Gastrocnemius medialis (tissue), 4 donors: ENCODE results near the gene MTHFSD.

Source experiments
- POLR2A ChIP-seq, 2 donors: fragments of 450-650 bp; IDR thresholded peaks; one replicate each; pipeline ENCODE4 v1.6.1; 2017; ENCODE audit warnings: antibody characterized with exemption in 2 of 2, mild to moderate bottlenecking in 2 of 2, moderate library complexity in 2 of 2
- TF ChIP-seq, protein P1 (sequence below), 5 experiments: fragments of 450-650 bp in 3 of 5; fragments of 200-600 bp in 2 of 5; sonication (generic) in 2 of 5; IDR thresholded peaks in 4 of 5; conservative IDR thresholded peaks in 1 of 5; 1 replicate in 4 of 5; 2 replicates in 1 of 5; pipeline ENCODE4 v1.5.1; 2016 to 2019; ENCODE audit warnings: antibody characterized with exemption in 5 of 5, mild to moderate bottlenecking in 3 of 5, moderate library complexity in 3 of 5

DNA sequence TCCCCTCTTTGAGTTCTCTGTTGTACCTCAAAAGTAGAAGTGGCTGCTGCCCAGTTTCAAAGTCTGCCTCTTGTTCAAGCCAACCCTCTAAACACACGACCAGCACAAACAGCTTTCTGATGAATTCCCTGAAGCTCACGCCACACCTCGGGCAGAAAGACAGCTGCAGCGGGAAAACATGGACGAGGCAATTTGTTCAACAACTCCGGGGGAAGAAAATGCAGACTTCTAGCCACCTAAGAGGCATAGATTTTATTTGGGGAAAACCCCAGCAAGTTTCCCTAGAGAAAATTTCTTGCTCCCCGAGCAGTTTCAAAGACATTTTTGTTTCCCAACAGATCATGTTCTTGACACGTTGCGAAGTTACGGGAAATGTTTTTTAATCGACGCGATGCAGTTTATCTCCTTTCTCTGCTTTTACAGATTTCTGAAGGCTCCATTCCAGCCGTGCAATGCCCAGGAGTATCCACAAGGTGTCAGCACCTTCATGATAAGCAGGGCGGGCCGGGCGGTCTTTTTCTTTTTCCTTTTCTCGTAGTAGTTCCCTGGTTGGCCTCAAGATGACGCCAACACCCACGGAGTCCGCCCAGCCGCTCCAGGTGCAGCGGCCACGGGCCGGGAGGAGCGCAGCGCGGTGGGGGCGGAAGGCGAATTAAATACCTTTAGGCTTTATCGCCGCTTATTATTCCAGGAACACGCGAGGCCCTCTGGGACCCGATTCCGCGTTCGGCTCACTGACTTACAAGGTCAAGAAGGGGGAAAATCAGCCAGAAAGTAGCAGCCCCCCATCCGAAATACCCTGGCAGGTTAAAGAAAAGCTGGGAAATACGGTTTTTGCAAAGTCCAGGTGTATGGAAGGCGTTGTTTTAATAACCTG is 8.7 kb upstream of the MTHFSD start:
- TF ChIP-seq POLR2A (IDR thresholded peaks at IDR 0.05), result no peak
- TF ChIP-seq, protein P1, sequence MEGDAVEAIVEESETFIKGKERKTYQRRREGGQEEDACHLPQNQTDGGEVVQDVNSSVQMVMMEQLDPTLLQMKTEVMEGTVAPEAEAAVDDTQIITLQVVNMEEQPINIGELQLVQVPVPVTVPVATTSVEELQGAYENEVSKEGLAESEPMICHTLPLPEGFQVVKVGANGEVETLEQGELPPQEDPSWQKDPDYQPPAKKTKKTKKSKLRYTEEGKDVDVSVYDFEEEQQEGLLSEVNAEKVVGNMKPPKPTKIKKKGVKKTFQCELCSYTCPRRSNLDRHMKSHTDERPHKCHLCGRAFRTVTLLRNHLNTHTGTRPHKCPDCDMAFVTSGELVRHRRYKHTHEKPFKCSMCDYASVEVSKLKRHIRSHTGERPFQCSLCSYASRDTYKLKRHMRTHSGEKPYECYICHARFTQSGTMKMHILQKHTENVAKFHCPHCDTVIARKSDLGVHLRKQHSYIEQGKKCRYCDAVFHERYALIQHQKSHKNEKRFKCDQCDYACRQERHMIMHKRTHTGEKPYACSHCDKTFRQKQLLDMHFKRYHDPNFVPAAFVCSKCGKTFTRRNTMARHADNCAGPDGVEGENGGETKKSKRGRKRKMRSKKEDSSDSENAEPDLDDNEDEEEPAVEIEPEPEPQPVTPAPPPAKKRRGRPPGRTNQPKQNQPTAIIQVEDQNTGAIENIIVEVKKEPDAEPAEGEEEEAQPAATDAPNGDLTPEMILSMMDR (IDR thresholded peaks at IDR 0.05 in 4 of 5, conservative IDR thresholded peaks at IDR 0.05 in 1 of 5), result peak; percentile 99 to 100 (median 100)
